T-helper 2 cell treated with Interferon-gamma antibody and Interleukin-4, amounts not matched to agents 100 ng/mL and 5 ng/mL, for 36 hours (primary cell): ENCODE data around the gene ACBD4. TPM values are rescaled to one million over a fixed set of nuclear protein-coding genes. Genes with fewer than 3 reads are reported as not detected.

Experiments
- intact Hi-C: fragments of 100-400 bp; cut with micrococcal nuclease; formaldehyde crosslinking; loops from one replicate; pipeline ENCODE4 v1.15.1; 2023
- total RNA-seq: library from RNA; stranded (reverse); gene quantifications from 2 replicates; pipeline ENCODE4 v1.2.3, GENCODE V29; 2022

ACBD4 gene
- 12.6 and 15.2 TPM in 2 replicates for total RNA-seq

GRCh38 chr17:45135192-45135977 is at the start of gene ACBD4:
Gene ACBD4 (plus strand): TSS chr17:45135687. CDS start chr17:45136145, 458 bp downstream.
- intact Hi-C loops = loop anchor here (1.0 to 10.0 kb wide), 4 partner anchors 13 to 191 kb away; partner anchors contain the start of genes HEXIM1, HEXIM2 and KIF18B

GRCh38 chr17:45086391-45086790 is 49.1 kb upstream of the ACBD4 start:
- intact Hi-C loops = no loop called here

- intact Hi-C loops = no loop called here
Observed at GRCh38 chr17:45086865-45087503, 48.5 kb upstream of the ACBD4 start.

DNA sequence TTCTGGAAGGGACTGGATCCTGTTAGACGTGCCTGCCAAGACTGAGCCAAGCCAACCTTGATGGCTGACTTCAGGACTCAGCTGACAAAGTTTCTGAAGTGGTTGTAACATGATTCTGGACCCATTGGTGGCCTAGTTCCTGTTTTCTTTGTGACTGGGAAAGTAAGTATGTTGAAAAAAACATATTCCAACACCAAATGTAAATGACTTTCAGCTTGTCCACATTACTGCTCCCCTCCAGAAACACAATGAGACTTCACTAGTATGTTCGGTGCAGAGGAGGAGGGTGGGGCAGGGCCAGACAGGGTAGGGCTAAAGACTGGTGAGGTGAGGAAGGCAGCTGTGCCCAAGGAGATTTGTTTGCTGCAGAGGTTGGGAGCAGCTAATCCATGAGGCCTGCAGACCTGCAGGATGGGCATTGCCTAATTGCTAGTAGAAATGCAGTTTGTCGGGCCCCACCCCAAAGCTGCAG is 47.9 kb upstream of the ACBD4 start:
- intact Hi-C loops = no loop called here

GRCh38 chr17:45087978-45088377 is 47.5 kb upstream of the ACBD4 start:
- intact Hi-C loops = no loop called here

- intact Hi-C loops = no loop called here
Observed at GRCh38 chr17:45088741-45089140, 46.7 kb upstream of the ACBD4 start.

GRCh38 chr17:45090711-45091110 is 44.8 kb upstream of the ACBD4 start:
- intact Hi-C loops = no loop called here

DNA sequence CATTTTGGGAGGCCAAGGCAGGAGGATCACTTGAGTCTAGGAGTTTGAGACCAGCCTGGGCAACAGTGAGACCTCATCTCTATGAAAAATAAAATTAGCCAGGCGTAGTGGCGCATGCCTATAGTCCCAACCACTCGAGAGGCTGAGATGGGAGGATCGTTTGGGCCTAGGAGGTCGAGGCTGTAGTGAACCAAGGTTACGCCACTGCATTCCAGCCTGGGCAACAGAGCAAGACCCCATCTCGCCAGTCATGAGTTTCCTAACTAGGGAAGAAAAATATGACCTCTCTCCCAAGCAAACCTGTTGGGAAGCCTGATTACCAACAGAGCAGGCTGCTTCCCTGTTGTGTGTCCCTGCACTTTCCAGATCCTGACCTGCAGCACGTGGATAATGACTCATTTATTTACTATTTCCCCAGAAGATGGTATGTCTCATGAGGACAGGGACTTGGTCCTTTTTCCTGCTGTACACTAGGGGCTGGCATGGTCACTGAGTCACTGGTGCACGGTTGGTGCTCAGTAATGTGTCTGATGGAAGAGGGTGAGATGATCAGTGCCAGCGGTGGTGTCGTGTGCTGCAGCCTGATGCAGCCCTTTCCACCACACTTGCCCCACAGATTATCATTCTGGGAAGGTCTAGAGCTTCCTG is 43.6 kb upstream of the ACBD4 start:
- intact Hi-C loops = no loop called here

GRCh38 chr17:45092911-45093430 is 42.5 kb upstream of the ACBD4 start:
- intact Hi-C loops = no loop called here

GRCh38 chr17:45093444-45094110 is 41.9 kb upstream of the ACBD4 start:
- intact Hi-C loops = no loop called here

- intact Hi-C loops = no loop called here
Observed at GRCh38 chr17:45096141-45096540, 39.3 kb upstream of the ACBD4 start.

- intact Hi-C loops = no loop called here
Observed at GRCh38 chr17:45096926-45097325, 38.6 kb upstream of the ACBD4 start.

DNA sequence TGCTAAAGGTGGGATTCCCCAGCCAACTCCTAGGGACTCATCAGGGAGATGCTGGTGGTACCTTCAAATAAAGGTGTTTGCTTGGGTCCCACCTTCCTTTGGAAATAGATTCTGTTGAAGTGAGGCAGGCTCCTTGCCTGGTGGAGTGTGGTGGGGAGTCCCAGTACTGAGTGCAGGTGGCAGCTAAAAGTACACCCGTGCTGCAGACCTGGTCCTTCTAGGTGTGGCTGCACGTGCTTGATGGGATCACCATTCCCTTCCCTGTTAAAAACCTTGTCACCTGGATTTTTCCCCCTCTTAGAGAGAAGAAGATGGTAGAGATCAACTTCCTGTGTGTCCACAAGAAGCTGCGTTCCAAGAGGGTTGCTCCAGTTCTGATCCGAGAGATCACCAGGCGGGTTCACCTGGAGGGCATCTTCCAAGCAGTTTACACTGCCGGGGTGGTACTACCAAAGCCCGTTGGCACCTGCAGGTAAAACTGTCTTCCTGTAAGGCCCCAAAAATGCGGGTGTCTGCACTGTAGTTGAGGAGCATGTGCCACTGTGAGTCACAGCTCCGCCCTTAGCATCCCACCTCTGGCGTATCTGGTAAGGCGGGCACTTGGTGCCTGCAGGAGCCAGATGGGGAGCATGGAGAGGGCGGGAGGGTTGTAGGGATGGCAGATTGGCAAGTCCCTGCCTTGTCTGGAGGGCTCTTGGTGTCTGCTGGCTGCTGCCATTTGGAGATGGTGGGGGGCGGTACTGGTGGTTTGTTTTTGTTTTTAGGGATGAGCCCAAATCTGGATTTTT is 37.2 kb upstream of the ACBD4 start:
- intact Hi-C loops = loop anchor here (2.0 kb wide), 1 partner anchor 77 kb away; no protein-coding TSS in a partner anchor

DNA sequence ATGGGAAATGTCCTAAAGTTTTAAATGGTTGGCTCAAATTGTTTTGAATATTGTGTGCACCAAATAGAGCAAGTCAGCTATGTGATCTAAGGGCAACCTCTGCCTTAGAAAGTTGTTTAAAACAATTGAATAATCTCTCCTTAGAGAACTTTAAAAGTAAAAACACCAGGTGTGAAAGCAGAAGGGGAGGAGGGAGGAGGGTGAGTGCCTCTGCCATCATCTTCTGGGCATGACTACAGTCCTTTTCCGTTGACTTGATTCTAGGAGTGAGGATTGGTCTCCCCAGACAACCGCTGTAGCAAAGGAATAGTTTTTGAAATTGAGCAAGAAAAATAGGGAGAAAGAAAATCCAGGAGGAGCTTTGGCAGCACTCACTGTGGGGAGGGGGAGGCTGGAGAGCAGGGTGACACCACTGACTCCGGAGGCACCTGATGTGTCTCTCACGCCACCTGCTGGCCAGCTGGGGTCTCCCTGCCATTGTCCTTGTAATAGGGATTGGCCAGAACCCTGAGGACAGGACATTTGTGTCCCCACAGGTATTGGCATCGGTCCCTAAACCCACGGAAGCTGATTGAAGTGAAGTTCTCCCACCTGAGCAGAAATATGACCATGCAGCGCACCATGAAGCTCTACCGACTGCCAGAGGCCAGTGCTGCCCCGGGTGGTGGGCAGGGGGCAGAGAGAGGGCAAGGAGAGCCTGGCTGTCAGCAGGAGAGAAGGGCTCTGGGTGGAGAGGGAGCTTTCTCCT is 36.4 kb upstream of the ACBD4 start:
- intact Hi-C loops = loop anchor here (2.0 kb wide), 1 partner anchor 78 kb away; no protein-coding TSS in a partner anchor

DNA sequence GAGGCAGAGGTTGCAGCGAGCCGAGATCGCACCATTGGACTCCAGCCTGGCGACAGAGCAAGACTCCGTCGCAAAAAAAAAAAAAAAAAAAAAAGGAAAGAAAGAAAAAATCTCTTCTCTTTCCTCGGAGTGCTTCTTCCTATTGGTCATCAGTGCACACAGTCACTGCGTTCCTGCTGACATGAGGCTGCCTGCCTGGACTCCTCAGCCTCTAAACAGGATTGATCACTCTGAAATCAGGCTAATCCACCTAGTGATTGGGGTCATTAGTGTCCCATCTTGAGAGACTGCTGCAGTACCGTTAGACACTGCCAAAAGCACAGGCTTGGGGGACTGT is 34.0 kb upstream of the ACBD4 start:
- intact Hi-C loops = no loop called here

DNA sequence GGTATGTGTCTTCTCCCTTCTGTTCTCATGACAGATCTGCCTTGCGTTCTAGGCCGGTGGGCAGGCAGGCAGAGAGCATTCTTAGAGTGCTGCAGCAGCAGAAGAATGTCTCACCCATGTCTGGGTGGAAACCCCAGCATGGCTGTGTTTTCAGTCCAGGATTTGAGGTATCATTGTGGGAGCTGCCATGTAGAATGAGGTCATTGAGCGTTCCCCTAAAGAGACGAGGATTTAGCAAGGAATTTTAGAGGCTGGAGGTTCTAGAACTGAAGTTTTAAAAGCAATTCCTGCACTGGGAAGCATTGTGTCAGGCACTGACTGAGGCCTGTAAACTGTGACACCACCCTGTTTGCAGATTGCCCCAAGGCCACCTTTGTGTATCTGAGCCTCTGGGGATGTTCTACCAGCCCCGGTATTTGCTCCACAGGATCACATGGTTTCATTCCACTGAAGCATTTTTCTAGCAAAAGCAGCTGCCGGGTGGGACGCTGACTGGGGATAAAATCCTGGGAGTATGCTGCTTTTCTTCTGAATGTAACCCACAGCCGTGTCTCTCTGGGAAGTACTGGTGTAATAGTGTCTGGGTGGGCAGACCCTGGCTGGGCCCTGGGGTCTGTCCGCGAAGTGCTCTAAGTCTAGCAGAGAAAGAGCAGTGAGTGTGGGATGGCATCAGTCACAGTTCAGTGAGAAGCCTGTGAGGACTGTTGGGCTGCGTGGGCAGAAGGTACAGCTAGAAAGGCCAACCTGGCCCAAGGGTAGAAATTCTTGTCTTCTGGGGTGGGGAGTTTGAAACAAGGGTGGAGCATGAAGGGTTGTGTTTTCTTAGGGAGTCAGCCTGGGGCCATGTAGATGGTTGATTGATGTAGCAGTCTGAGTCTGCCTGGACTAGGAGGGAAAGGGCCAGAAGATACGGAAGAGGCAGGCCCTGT is 33.3 kb upstream of the ACBD4 start:
- intact Hi-C loops = no loop called here

GRCh38 chr17:45102856-45103255 is 32.6 kb upstream of the ACBD4 start:
- intact Hi-C loops = no loop called here

DNA sequence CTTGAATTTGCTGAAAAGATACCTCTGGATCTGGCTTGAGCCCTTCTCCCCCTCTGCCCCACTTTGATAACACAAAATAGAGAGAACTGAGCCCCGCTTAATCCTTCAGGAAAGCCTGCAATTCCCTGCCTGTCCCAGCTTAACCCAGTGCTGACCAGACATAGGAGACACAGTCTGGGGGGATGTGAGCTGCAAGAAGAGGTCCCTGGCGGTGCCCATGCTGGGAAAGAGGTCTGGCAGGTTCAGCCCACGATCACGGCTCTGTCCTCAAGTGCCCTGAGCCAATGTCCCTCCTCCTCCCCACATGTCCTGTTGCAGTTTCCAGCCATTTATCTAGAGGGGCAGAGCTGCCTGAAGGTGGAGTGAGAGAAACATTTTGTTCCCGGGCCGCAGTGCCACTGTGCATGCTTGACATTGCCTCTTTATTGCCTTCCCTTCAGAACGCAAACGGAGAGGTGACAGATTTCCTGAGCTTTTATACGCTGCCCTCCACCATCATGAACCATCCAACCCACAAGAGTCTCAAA is 32.2 kb upstream of the ACBD4 start:
- intact Hi-C loops = no loop called here
